Hematopoietic multipotent progenitor cell treated with erythropoietin and hydrocortisone succinate and interleukin-3 and kit ligand, for 15 days (in vitro differentiated cells): ENCODE results near the gene OSER1.
"Not testable (repeated sequence)": the region's sequence is repeated elsewhere in the genome, so short reads cannot be mapped to it uniquely, and the experiment has no call there.

Experiments
- DNase-seq: peaks from one replicate; pipeline ENCODE4 v3.0.0-alpha.2; 2015; ENCODE audit warnings: low spot score

Gene OSER1

DNA sequence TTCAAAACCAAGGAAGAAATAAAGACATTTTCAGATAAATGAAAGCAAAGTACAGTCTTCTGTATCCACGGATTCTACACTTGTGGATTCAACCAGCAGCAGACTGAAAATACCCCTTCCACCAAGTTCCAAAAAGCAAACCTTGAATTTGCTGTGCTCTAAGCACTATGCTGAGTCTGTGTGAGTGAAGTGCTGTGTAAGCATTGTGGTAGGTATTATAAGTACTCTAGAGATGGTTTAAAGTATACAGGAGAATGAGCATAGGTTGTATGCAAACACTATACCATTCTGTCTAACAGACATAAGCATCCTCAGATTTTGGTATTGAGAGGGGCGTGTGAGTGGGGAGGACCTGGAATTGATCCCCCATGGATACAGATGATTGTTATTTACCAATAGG, 9.6 kb downstream of the OSER1 start:
- DNase-seq = no peak

DNA sequence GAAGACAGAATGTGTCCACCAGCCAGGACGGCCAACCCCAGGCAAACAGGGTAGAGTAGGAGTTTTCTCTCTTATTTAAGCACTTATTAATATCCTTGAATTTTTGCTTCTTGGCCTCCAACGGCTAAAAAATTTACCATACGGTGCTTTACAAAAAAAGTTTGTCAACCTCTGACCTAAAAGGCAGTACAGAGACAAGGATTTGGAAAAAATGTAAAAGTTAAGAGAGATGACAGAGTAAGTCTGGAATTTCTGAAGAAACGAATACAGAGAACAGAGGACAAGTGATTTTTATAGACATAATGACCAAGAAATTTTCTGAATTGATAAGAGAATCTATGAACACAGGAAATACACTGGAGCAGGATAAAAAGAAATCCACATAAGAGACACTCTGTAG, 10.2 kb downstream of the OSER1 start:
- DNase-seq = no peak

DNA sequence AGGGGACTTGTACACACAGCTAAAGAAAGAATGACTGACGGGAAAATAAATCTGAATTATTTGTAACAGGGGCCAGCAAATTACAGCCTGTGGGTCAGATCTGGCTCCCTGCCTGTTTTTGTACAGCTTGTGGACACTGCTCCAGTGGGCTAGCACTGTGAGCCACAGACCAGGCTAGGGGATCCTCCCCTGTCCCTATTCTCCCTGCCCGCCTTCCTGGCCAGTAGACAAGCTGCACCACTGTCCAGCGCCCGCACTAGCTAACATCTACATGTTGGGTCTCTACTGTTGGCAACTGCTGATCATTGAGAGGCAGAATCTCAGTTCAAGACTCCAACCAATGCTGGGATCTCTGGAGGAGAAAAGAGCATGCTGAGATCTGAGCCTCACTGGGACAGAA, 10.7 kb downstream of the OSER1 start:
- DNase-seq = no peak

DNA sequence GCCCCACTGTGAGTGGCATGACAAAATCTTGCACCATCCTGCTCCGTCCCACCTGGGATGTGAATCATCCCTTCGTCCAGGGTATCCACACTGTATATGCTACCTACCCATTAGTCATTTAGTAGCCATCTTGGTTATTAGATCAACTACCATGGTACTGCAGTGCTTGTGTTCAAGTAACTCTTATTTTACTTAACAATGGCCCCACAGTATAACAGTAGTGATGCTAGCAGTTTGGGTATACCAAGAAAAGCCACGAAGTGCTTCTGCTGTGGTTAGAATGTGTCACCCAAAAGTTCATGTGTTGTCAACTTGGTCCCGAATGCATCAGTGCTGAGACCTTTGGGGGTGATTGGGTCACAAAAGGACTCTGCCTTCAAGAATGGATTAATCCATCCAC, 11.7 kb downstream of the OSER1 start:
- no peak for DNase-seq

DNA sequence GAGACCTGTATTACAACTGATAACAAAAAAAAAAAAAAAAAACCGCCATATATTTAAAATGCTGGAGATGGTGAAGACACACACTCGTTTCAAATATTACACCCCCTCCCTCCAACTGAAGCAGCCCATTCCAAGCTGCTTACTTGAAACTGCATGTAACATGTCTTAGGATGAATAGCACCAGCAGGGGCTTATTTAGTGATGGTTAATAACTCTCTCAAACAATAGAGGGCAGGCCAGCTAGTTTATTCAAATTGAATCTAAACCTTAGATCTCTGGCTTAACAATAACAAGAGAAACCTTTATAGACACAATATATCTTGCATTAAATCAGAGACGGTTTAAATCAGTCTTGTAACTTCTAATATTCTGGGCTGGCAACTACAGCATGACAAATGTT, 14.3 kb downstream of the OSER1 start:
- no peak for DNase-seq

DNA sequence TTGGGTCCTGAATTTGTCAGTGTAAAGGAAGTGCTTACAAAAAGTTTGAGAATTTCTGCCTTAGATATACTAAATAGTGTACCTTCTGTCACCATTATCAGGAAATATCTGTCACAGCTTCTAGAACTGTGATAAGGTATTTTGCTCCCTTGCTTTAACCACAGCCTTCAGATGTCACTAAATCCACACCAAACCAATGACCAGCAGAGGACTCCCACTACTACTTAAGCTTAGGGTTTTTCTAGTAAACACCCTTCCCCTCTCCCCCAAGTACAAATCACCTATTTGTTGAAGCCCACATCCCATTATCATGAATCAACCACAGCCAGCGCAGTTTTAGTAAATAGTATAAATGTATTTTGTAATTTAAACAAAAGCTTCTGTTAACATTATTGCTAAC, 15.0 kb downstream of the OSER1 start:
- DNase-seq = no peak

DNA sequence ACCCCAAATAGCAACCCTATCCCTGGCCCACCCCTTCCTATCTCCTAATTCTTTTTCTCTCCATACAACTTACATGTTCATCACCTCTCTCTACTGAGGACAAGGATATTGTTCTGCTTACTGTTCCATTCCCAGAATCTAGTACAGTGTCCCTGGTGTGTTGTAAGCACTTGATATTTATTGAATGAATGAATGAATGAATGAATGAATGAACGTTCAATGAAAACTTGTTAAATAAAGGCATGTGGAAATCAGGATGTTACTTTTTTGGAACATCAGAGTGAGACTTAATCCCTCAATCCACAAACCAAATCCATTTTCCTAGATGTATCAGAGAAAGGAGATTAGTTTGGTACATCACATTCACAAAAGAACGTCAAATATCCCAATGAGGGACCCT, 16.8 kb downstream of the OSER1 start:
- DNase-seq = no peak

DNA sequence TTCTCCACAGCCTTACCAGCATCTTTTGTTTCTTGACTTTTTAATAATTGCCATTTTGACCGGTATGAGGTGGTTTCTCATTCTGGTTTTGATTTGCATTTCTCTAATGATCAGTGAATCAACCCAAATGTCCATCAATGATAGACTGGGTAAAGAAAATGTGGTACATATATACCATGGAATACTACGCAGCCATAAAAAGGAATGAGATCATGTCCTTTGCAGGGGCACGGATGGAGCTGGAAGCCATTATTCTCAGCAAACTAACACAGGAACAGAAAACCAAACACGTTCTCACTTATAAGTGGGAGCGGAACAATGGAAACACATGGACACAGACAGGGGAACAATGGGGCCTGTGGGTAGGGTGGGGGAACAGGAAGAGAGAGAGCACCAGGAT, 18.9 kb downstream of the OSER1 start:
- DNase-seq = not testable (repeated sequence)

DNA sequence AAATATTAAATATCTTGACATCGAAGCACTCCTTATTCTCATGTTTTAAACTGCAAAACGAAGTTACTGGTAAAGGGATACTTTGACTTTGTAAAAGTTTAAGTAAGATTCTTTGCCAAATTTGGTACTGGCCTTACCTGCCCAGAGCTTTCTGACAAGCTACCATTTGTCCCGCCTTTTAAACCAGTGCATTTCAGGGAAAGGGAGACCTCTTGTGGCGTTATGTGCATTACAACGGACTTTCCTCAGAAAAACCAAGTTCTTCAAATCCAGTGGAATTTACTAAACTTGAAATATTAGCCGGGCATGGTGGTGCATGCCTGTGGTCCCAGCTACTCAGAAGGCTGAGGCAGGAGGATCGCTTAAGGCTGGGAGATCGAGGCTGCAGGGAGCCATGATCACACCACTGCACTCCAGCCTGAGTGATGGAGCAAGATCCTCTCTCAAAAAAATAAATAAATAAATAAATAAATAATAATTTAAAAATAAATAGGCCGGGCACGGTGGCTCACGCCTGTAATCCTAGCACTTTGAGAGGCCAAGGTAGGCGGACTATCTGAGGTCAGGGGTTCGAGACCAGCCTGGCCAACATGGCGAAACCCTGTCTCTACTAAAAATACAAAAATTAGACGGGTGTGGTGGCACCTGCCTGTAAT, 20.2 kb downstream of the OSER1 start:
- DNase-seq = peak; percentile 60

DNA sequence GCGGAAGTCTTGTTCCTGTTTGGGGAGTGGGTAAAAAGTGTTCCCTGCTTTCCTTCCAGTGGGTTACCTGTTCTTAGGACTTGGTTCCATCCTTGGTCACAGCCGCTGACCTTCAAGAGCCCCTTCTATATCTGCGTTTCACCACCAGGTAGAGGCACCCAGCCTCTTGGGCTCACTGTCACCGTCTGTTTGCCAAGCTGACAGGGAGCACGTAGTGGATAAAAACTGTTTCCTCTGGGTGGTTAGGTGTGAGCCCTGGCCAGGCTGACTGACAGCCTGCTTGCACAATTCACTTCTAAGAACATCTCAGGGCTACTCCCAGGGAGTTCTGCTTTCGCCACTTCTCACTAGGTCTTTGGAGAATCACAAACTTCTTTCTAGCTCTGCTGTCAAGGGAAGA, 21.8 kb downstream of the OSER1 start:
- DNase-seq = no peak

DNA sequence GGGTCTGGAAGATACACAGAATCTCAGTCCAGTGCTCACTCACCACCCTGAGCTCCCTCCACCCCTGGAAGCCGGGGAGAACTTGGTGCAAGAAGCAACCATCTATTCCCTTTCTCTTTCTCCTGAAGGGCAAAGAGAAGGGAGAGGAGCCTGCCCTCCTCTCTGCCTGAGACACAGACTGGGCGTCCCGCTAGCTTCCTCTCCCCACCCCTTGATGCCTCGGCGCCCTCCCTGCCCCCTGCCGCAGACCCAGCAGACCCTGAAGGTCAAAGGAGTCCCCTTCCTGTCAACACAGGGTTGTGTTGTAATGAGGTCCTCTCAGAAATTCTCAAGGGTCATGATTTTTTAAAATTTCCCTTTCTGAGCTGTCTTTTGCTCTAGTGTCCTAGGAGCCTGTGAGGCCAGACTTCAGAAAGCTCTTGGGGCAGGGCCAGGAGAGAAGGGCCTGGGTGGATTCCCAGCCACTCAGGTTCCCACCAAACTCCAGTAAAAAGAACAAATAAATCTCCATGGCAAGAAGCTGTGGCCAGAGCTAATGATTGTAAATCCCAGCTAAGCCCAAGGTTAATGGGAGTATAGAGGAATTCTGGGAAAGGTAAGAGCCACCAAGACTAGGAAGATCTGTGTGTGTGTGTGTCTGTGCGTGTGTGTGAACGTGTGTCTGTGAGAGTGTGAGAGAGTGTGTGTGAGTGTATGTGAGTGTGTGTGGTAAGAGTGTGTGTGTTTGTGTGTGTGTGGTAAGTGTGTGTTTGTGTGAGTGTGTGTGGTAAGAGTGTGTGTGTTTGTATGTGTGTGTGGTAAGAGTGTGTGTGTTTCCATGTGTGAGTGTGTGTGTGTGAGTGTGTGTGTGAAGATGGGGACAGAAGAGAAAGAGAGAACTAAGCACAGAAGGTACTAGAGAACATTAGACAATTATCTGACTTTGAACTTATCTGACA, 22.5 kb downstream of the OSER1 start:
- DNase-seq = no peak

DNA sequence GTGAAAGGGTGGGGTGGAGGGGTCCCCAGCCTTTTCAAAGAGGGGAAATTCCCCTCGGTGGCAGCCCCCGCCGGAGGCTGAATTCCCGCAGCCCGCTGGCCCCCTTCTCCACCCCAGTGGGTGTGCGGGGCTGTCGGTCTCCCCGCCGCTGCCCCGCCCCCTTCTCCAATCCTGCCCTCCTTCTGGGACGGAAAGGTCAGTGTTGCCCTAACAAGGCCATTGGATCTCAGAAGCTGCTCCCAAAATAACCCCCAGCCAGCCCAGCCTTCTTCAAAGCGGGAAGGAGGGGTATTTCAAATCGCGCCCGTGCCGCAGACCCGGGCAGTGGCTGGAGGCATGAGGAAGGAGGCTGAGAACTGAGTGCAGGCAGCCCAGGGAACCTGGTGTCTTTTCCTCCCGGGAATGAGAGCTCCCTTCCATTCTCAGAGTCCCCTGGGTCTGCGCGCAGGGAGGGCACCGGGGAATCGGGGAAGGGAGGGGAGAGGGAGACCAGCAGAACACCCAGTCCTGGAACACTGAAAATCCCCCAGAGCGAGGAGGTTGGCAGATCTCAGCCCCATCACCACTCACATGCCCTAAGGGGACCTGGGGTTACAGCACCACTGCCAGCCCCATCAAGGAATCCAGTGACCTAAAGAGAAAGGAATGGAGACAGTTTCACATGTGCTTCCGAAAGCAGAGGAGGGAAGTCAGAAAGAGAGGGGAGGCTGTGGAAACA, 23.4 kb downstream of the OSER1 start, which contains the start of gene JPH2:
TSS of gene JPH2 (minus strand) at position 135 of the 718 bp plus-strand sequence. CDS start 483 bp downstream, outside the sequence.
- DNase-seq = no peak

DNA sequence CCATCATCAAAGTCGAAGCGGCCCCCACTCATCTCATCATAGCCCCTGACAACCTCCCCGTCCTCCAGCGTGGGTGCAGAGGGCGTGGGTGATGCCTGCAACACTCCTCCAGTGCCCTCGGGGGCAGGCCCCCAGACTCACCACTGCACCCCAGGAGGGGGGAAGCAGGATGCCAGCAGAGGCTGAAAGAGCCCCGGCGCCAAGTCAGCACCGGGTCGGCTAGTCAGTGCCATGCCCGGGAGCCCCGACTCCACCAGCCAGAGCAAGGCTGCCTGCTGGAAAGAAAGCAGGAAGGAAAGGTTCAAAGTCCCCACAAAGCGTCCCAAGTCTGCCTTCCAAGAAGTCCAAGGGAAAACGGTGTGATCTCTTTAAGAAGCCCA, 23.9 kb downstream of the OSER1 start:
- DNase-seq = no peak

DNA sequence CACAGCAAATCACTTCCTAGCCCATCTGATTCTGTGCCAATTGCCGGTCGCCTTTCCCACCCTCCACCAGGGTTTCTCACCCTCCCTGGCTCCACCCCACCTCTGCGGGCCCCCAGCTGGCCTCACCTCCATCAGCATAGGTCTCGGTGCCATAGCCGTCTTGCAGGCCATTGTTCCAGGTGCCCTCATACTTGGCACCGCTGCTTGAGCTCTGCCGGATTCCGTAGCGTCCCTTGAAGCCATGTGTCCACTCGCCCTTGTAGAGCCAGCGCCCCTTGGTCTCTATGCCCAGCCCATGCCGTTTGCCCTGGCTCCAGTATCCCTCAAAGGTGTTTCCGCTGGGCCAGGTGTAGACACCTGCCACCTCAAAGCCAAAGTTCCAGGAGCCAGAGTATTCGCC, 24.4 kb downstream of the OSER1 start:
- DNase-seq = no peak

DNA sequence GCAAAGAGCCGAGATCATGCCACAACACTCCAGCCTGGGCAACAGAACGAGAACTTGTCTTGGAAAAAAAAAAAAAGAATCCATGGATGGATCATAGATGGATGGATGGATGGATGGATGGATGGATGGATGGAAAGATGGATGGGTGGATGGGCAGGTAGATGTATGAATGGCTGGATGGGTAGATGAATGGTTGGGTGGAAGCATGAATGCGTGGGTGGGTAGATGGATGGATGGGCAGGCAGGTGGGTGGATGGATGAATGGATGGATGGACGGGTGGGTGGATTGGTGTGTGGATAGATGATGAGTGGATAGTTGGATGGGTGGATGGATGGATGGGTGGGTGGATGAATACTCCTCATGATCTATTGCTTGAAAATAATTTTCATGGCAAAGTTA, 25.0 kb downstream of the OSER1 start:
- DNase-seq = no peak

DNA sequence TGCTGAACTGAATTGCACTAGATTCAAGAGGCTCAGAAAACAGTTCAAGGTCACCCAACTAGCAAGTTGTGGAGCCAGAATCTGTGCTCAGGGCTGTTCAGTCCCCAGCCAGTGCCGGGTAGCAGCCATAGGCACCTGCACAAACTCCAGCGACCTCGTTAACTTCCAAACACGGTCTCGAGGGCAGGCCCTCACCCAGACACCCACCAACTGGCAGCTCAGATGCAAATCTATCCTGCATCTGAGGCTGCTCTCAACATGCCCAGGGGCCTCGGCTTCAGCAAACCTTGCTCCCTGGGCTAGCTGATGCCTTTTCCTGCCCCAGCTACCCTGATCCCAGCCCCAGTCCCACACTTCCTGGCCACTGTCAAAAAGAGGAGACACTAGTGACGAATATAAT, 27.3 kb downstream of the OSER1 start:
- DNase-seq = no peak

DNA sequence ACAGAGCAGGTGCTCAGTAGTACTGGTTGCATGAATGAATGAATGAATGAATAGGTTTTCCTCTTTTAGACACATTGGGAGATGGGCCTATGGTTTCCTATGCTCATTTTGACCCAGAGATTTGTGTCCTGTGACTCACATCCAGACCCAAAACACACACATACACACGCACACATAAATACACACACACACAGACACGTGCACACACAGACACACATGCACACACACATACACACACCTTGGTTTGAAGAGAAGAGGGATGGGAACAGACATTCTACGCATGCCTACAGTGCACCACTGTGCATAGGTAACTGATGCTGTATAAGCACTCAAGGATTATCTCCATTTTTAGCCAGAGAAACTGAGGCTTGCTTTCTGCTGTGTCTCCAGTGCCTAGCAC, 27.7 kb downstream of the OSER1 start:
- DNase-seq = no peak

DNA sequence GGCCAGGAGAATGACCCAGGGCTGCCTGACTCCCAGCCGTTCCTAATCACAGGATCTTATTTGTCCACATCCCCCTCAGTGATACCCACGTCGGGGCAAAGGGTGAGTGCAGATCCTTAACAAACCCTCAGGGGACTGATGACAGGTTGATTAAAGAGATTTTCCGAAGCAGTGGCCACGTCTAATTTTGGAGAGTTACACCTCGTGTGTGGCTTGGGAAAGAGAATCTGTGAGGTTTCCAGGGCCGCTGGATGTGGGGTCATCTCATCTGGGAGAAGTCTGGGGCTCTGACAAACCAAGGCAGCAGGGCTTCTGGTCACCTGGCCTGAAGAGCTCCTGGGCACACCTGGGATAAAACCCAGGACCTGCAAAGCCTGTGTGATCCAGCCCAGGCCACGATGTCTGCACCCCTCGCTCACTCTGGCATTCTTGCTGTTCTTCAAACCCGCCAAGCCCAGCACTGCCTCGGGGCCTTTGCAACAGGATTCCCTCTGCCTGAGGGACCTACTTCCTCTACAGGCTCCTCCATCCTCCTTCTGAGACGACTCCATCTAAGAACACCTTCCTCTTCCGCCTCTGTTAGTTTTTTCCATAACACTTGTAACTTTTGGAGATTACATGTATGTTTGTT, 28.3 kb downstream of the OSER1 start:
- no peak for DNase-seq

DNA sequence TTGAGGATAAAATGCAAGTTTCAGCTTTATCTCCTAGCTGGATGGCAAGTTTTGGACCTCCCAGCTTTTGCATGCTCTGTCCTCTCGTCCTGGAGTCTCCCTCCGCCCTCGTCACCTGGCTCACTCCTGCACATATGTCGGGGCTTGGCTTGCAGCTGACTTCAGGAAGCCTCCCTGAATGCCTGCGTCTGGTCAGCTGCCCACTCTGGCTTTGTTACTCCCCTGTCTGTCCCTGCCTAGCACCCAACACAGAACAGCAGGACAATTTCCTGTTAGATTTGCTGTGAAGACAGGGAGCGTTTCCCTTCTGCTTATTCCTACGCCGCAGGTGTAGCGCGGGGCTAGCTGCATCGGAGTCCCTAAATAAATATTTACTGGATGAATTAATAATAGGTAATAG, 29.0 kb downstream of the OSER1 start:
- DNase-seq = no peak

DNA sequence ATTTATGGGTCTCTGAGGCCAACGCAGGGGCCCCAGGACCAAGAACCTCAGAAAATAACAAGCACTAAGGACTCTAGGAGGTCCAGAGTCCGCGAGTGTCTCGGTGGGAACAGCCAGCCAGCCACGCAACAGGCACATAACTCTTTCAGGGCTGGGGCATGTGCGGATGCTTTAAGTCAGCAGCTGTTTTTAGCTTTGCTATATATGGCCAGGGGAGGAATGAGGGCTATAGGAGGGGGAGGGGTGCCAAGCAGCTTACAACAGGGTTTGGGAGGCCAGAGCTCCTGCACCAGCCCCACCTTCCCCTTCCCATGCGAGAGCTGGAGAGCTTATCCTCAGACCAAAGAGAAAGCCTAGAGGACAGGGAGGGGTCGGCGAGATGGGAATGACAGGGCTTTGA, 29.8 kb downstream of the OSER1 start:
- DNase-seq = no peak

DNA sequence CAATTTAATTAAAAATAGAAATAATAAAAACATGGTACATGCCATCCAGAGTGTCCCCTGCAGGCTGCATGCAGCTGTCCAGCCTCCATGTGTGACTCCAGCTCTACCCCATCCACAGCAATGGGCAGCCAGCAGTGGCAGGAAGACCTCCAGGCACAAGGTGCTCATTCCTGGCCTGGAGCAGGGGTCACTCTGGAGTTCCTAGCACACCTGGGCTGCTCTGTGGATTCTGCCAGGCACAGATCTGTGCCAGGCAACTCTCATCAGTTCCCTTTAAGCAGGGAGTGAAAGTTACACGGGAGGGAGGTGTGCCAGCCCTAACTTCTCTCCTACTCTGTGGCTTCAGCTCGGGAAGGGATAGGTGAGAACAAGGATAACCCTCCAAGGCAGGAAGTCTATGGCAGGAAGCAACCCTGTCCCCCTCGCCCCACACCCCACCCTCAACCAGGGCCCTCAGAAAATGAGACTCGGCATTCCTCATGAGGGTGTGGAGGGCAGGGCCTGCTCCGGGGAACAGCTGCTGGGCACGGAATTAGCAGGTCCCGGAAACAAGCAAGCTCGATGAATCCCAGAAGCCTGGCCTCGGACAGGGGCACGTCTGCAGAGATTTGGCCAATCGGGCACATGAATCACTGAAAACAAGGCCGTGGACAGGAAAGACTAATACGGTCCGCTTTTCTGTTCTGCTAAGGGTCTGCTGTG, 33.6 kb downstream of the OSER1 start:
- no peak for DNase-seq
